IPS-NIHi7 (cell line): ENCODE data around the gene CNOT8.
"Not testable (repeated sequence)": the region's sequence is repeated elsewhere in the genome, so short reads cannot be mapped to it uniquely, and the experiment has no call there.

Experiments
- DNase-seq: peaks from one replicate; pipeline ENCODE4 v3.0.0; 2012; ENCODE audit warnings: mixed read lengths; ENCODE audit errors: extremely low spot score

CNOT8 gene

GRCh38 chr5:154865466-154866184 is 7.2 kb downstream of the CNOT8 start:
- no peak for DNase-seq

GRCh38 chr5:154866841-154867240 is 8.4 kb downstream of the CNOT8 start:
- DNase-seq, result no peak

- DNase-seq, result peak; percentile 74
Measured at GRCh38 chr5:154868702-154869101, 10.3 kb downstream of the CNOT8 start.

- no peak for DNase-seq
Measured at GRCh38 chr5:154871734-154872133, 13.3 kb downstream of the CNOT8 start.

- DNase-seq, result no peak
Measured at GRCh38 chr5:154873791-154874331, 15.4 kb downstream of the CNOT8 start.

DNA sequence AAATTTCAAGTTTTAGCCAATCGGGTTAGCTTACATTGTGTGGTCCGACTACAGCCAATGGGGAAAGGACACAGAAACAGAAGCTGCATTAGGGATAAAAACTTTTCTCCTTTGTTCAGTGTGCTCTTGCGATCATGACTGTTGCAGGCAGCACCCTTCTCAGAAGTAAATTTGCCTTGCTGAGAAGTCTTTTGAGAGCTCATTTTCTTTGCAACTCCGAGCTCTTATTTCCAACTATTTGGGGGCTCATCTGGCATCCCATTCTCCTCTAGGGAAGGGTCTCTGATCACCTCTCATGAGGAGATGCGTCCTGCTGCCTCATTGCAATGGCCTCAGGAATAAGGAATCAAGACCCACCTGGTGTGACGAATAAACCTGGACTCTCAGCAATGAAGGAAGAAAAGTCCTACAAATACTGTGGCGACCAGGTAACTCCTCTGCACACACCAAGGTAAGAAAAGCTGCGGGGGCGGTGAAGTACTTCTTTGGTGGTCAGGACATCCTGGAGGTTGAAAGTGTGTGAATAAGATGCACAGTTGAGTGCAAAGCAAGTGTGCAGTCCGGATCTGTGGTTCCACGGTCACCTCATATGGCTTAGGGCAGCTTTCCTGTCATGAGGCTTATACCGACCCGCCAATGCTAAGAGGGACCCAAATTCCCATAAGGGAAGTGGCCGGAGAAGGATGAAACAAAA is 20.4 kb downstream of the CNOT8 start:
- no peak for DNase-seq

DNA sequence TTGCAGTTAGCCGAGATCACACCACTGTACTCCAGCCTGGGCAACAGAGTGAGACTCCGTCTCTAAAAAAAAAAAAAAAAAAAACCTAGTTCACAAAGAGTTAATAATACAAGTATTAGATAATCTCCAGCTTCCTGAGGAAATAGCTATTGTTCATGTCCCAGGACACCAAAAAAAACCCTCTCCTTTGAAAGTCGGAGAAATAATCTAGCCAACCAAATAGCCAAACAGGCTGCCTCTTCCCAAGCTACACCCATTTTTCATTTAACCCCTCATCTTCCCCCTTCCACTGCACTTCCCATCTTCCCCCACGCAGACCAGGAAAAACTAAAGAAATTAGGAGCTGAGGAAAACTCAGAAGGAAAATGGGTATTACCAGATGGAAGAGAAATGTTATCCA is 23.6 kb downstream of the CNOT8 start:
- no peak for DNase-seq

DNA sequence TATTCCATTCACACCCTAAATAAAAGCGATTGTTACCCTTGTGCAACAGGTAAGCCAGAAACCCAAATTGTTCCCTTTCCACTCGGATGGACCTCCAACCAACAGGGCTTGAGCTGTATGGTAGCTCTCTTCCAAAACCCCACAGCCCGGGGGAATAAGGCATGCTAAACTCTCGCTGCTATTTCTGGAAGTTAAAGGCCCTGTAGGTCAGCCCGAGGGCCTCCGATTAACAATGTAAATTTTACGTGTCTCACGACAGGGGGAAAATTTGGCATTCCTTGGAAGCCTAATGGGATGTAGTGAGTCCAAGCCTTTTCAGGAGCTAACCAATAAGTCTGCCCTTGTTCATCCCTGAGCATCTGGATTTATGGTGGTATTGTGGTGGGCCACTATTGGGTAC is 26.0 kb downstream of the CNOT8 start:
- DNase-seq, result peak; percentile 21

- no peak for DNase-seq
Measured at GRCh38 chr5:154885439-154885838, 27.0 kb downstream of the CNOT8 start.

DNA sequence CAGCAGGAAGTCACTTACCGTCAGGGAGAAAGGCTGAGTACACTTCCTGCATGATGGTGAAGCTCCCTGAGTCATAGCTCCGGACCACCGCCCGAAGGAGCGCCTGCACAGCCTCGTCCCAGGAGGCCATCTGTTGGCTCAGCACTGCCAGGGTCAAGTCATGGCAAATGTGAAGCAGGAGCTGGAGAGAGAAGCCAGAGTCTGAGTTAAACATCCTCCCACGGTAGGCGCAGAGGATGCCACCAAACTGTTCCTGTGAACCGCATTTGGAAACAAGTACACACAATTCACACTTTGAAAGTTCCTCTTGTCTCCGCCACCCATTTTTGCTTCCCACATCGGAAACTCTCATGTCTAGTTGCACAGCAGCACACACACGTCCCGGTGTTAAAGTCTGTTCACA is 33.9 kb downstream of the CNOT8 start:
- DNase-seq, result no peak

- DNase-seq, result no peak
Measured at GRCh38 chr5:154893381-154893780, 35.0 kb downstream of the CNOT8 start.

DNA sequence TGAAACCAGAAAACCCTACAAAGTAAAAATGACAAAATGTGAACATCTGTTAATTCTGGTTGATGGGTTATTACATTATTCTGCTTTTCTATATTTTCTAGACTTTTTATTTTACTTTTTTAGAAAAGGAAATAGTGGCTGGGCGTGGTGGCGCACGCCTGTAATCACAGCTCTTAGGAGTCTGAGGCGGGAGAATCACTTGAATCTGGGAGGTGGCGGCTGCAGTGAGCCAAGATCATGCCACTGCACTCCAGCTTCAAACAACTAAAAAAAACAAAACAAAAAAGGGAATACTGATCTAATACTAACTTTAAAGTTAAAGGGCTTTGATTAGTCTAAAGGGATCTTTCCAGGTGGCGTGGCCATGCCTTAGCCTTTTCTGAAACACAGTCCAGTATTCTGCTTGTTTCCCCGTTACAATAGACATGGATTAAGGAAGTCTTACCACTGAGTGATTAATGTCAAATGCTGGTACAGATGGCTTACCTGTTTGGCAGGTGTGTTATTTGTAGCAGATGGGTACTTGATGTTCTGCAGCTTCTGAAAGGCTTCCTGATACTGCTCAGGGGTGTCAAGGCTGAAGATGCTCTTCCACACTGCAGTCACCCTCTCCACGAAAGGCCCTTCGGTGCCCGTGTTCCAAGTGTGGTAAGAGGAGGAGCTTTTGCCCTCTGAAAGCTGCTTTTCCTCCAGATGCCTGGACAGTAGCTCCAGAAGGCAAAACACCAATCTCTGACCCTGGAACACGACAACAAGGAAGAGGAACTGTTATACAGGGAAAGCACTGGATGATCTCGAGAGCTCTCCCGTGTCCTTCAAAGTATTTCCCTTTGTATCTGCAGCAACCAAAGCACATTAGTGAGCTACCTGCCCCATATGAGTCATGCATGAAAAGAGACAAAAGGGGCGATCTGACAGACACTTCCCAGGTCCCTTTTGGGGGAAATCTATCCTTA is 37.5 kb downstream of the CNOT8 start:
- DNase-seq, result no peak

GRCh38 chr5:154896562-154897165 is 38.2 kb downstream of the CNOT8 start:
- no peak for DNase-seq

GRCh38 chr5:154898210-154898609 is 39.8 kb downstream of the CNOT8 start:
- no peak for DNase-seq

DNA sequence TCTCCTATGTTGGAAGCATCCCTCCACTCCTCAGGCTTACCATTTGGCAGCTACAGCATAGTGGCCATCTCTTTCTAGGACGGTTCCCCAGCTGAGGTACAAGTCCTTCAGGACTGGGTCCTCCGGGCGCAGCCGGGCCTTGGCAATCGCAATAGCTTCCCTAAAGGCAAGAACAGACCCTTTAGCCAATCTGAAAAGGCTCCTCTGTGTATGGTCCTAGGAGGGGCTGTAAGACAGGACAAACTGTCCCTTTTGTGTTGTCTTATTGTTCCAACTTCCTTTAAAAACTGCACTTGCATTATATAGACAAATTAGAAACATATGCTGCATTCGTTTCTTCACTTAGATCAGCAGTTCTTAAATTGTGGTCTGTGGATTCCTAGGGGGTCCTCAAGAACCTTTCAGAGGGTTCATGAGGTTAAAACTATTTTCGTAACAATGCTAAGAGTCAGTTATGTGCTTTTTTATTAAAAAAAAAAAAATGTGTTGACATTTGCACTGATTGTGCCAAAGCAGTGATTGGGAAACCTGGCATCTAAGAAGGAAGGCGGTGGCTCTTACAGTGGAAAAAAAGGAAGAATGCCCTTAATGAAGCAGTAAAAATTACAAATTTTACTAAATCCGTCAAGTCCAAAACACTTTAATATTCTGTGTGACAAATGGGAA is 40.9 kb downstream of the CNOT8 start:
- DNase-seq, result no peak

DNA sequence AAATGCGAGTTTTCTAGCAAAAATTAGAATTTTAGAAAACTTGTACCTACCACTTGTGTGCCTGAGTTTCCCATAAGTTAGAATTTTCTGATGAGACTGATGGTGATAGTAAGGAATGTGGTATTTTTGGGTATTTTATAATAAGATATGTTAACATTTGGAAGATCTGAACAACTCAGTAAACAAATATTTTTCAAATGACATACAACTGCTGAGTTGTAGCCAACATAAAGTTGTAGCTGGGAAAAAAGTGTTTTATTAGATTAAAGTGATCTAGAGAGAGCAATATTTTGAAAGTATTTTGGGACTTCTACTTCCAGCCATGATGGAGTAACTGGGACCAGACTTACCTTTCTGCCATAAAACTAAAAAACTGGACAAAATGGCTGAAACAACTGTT is 41.6 kb downstream of the CNOT8 start:
- DNase-seq, result no peak

GRCh38 chr5:154901276-154901675 is 42.8 kb downstream of the CNOT8 start:
- DNase-seq, result no peak

- no peak for DNase-seq
Measured at GRCh38 chr5:154901913-154902312, 43.5 kb downstream of the CNOT8 start.

GRCh38 chr5:154905601-154906000 is 47.2 kb downstream of the CNOT8 start:
- not testable (repeated sequence) for DNase-seq

GRCh38 chr5:154916874-154917273 is 58.4 kb downstream of the CNOT8 start:
- no peak for DNase-seq

- DNase-seq, result no peak
Measured at GRCh38 chr5:154917757-154918156, 59.3 kb downstream of the CNOT8 start.
